GM12891 (cell line): Measurements from ENCODE around the gene PCNX2.
"Not testable (repeated sequence)": the region's sequence is repeated elsewhere in the genome, so short reads cannot be mapped to it uniquely, and the experiment has no call there.

Source experiments
- POLR2A ChIP-seq: IDR thresholded peaks from 2 replicates; pipeline ENCODE4 v1.6.1; 2011; ENCODE audit warnings: low read depth, low read length, control low read depth
- POLR2AphosphoS5 ChIP-seq: IDR thresholded peaks from 2 replicates; pipeline ENCODE4 v1.6.1; 2011; ENCODE audit warnings: low read depth, low read length, control low read depth

GRCh38 chr1:233080827-233081226, 214.7 kb downstream of the PCNX2 start:
- not testable (repeated sequence) for TF ChIP-seq POLR2AphosphoS5, POLR2A
